ENCODE results near the gene CYP2J2.
"Not testable (repeated sequence)": the region's sequence is repeated elsewhere in the genome, so short reads cannot be mapped to it uniquely, and the experiment has no call there.

CYP2J2 gene

GRCh38 chr1:59917026-59917784 is 9.4 kb downstream of the CYP2J2 start:
- no peak for DNase-seq

GRCh38 chr1:59915516-59915915 is 11.1 kb downstream of the CYP2J2 start:
- no peak for DNase-seq

- DNase-seq, result not testable (repeated sequence)
Measured at GRCh38 chr1:59914791-59915286, 11.7 kb downstream of the CYP2J2 start.

GRCh38 chr1:59908682-59909081 is 17.9 kb downstream of the CYP2J2 start:
- no peak for DNase-seq

GRCh38 chr1:59908084-59908483 is 18.5 kb downstream of the CYP2J2 start:
- no peak for DNase-seq

GRCh38 chr1:59906931-59907330 is 19.6 kb downstream of the CYP2J2 start:
- DNase-seq, result no peak

GRCh38 chr1:59903141-59903754 is 23.3 kb downstream of the CYP2J2 start:
- DNase-seq, result no peak

- DNase-seq, result no peak
Measured at GRCh38 chr1:59901770-59902388, 24.7 kb downstream of the CYP2J2 start.

- DNase-seq, result no peak
Measured at GRCh38 chr1:59900640-59901039, 25.9 kb downstream of the CYP2J2 start.

GRCh38 chr1:59898927-59899326 is 27.6 kb downstream of the CYP2J2 start:
- DNase-seq, result no peak

GRCh38 chr1:59897165-59897564 is 29.4 kb downstream of the CYP2J2 start:
- DNase-seq, result no peak

GRCh38 chr1:59892841-59893811 is 33.4 kb downstream of the CYP2J2 start:
- no peak for DNase-seq

- no peak for DNase-seq
Measured at GRCh38 chr1:59885160-59885832, 41.3 kb downstream of the CYP2J2 start.

GRCh38 chr1:59880735-59881134 is 45.8 kb downstream of the CYP2J2 start:
- no peak for DNase-seq

- DNase-seq, result no peak
Measured at GRCh38 chr1:59879996-59880505, 46.5 kb downstream of the CYP2J2 start.

- DNase-seq, result no peak
Measured at GRCh38 chr1:59879574-59879973, 47.0 kb downstream of the CYP2J2 start.

- DNase-seq, result no peak
Measured at GRCh38 chr1:59878370-59878769, 48.2 kb downstream of the CYP2J2 start.

- no peak for DNase-seq
Measured at GRCh38 chr1:59877108-59877682, 49.4 kb downstream of the CYP2J2 start.

- no peak for DNase-seq
Measured at GRCh38 chr1:59871746-59872145, 54.8 kb downstream of the CYP2J2 start.

GRCh38 chr1:59866462-59866861 is 60.1 kb downstream of the CYP2J2 start:
- DNase-seq, result no peak

- DNase-seq, result no peak
Measured at GRCh38 chr1:59857679-59858354, 68.8 kb downstream of the CYP2J2 start.
